ENCODE results near the gene AP2A2.

The AP2A2 gene

DNA sequence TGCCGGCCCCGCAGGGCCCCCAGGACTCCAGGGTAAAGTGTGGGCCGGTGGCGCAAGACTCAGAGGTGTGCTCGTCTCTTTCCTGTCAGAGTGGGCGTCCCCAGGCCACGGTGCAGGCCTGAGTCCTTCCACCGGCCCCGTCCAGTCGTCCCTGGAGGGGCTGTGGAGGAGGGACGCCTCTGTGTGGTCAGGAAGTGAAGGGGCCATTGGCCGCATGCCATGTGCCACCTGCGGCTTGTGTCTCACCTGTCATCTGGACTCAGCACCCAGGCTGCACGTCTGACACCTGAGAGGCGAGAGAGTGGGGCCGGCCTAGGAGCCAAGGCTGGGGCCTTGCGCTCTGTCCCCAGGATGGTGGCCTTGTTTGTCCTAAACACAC lies 85.6 kb downstream of the AP2A2 start:
- Histone ChIP-seq H3K4me1 (ENCODE audit: control insufficient read depth, low read length) (no peaks in the 10 kb centered on the region), H3K9me2 (replicated peaks; ENCODE audit: control insufficient read depth, low read length) (no peaks in the 10 kb centered on the region), H4K20me1 (ENCODE audit: control insufficient read depth, insufficient read depth, low read depth, low read length) (no peaks in the 10 kb centered on the region), H3F3A (ENCODE audit: control insufficient read depth, insufficient read depth) (no peaks in the 10 kb centered on the region), H3K4me3 (ENCODE audit: low read length) (no peak overlapping the region), H3K79me2 (ENCODE audit: control insufficient read depth, low read length) (no peaks in the 10 kb centered on the region), H3K4me2 (ENCODE audit: low read length) (no peak overlapping the region), H3K27me3 (ENCODE audit: control insufficient read depth, low read length) (no peaks in the 10 kb centered on the region), H3K27ac (ENCODE audit: low read depth, low read length) (no peak overlapping the region), H3K36me3 (ENCODE audit: control insufficient read depth, low read length) (peaks cover 20% of the 10 kb centered on the region), H3K9me3 (ENCODE audit: control insufficient read depth, insufficient read depth, low read length) (no peaks in the 10 kb centered on the region)
- TF ChIP-seq EZH2phosphoT487 (IDR thresholded peaks at IDR 0.05; ENCODE audit: borderline replicate concordance, low read length) (no peak), CTCF (IDR thresholded peaks at IDR 0.05; ENCODE audit: low read depth, low read length, poor library complexity, severe bottlenecking) (no peak)

DNA sequence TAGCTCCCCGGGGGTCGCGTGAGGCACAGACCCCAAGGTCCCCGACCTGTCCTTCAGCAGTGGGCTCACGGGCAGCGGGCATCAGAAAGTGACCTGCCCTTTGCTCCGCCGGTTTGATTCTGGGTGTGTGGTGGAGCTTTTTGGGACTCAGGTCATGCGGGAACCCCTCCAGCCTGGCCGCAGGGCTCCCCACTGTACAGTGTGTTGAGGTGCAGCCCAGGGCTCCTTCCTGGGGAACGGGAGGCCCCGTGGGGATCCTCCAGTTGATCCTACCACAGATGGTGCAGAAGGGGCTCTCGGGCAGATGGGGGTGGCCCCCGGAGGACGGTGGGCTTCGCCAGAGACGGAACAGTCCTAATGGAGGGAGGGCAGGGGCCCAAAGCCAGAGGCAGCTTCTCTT lies 86.6 kb downstream of the AP2A2 start:
- Histone ChIP-seq H3K4me3 (ENCODE audit: low read length) (no peak overlapping the region), H3K4me2 (ENCODE audit: low read length) (no peak overlapping the region), H3K9me3 (ENCODE audit: control insufficient read depth, insufficient read depth, low read length) (no peaks in the 10 kb centered on the region), H3K4me1 (ENCODE audit: control insufficient read depth, low read length) (no peaks in the 10 kb centered on the region), H3K27me3 (ENCODE audit: control insufficient read depth, low read length) (no peaks in the 10 kb centered on the region), H4K20me1 (ENCODE audit: control insufficient read depth, insufficient read depth, low read depth, low read length) (no peaks in the 10 kb centered on the region), H3K79me2 (ENCODE audit: control insufficient read depth, low read length) (no peaks in the 10 kb centered on the region), H3F3A (ENCODE audit: control insufficient read depth, insufficient read depth) (no peaks in the 10 kb centered on the region), H3K27ac (ENCODE audit: low read depth, low read length) (no peak overlapping the region), H3K36me3 (ENCODE audit: control insufficient read depth, low read length) (peaks cover 20% of the 10 kb centered on the region), H3K9me2 (replicated peaks; ENCODE audit: control insufficient read depth, low read length) (no peaks in the 10 kb centered on the region)
- TF ChIP-seq CTCF (IDR thresholded peaks at IDR 0.05; ENCODE audit: low read depth, low read length, poor library complexity, severe bottlenecking) (no peak), EZH2phosphoT487 (IDR thresholded peaks at IDR 0.05; ENCODE audit: borderline replicate concordance, low read length) (no peak)

GRCh38 chr11:1012740-1013630 lies 87.3 kb downstream of the AP2A2 start:
- Histone ChIP-seq H3K36me3 (ENCODE audit: control insufficient read depth, low read length) (peaks cover 20% of the 10 kb centered on the region), H3K4me2 (ENCODE audit: low read length) (no peak overlapping the region), H3K9me2 (replicated peaks; ENCODE audit: control insufficient read depth, low read length) (no peaks in the 10 kb centered on the region), H3K4me3 (ENCODE audit: low read length) (no peak overlapping the region), H4K20me1 (ENCODE audit: control insufficient read depth, insufficient read depth, low read depth, low read length) (no peaks in the 10 kb centered on the region), H3K27me3 (ENCODE audit: control insufficient read depth, low read length) (no peaks in the 10 kb centered on the region), H3K4me1 (ENCODE audit: control insufficient read depth, low read length) (no peaks in the 10 kb centered on the region), H3K9me3 (ENCODE audit: control insufficient read depth, insufficient read depth, low read length) (no peaks in the 10 kb centered on the region), H3K27ac (ENCODE audit: low read depth, low read length) (no peak overlapping the region), H3K79me2 (ENCODE audit: control insufficient read depth, low read length) (no peaks in the 10 kb centered on the region), H3F3A (ENCODE audit: control insufficient read depth, insufficient read depth) (no peaks in the 10 kb centered on the region)
- TF ChIP-seq EZH2phosphoT487 (IDR thresholded peaks at IDR 0.05; ENCODE audit: borderline replicate concordance, low read length) (no peak), CTCF (IDR thresholded peaks at IDR 0.05; ENCODE audit: low read depth, low read length, poor library complexity, severe bottlenecking) (no peak)
